Measurements from ENCODE around the gene PABPC1L.

PABPC1L gene

GRCh38 chr20:44918761-44919160 is 8.9 kb downstream of the PABPC1L start:
- Histone ChIP-seq H3K4me1 (ENCODE audit: control insufficient read depth, insufficient read depth, low read length, poor library complexity, severe bottlenecking) (no peaks in the 10 kb centered on the region), H3K4me3 (ENCODE audit: extremely low read depth, insufficient read depth, low read length, poor library complexity, severe bottlenecking) (no peak overlapping the region), H3K9me3 (ENCODE audit: control insufficient read depth, low read length) (no peaks in the 10 kb centered on the region), H3K27ac (ENCODE audit: low read depth, low read length, severe bottlenecking) (no peak overlapping the region), H3K36me3 (ENCODE audit: control insufficient read depth, insufficient read depth, low read length) (peaks cover 74% of the 10 kb centered on the region)
- 96 to 97% methylated on average over 8 to 9 of the region's 10 CpGs for WGBS, 2 experiments (ENCODE audit: insufficient coverage in 2 of 2)

DNA sequence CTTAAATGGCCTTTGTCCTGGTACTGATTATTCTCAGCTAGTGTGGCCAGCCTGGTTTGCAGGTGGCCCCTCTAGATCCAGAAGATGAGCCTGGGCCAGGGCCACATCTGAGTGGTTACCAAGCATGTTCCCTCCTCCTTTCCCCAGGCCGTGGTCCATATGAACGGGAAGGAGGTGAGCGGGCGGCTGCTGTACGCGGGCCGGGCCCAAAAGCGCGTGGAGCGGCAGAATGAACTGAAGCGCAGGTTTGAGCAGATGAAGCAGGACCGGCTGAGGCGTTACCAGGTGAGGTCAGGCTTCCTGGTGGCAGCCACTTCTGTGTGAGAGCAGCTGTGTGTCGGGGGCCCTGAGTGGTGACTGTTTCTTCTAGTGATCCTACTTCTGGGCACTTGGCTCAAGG is 11.6 kb downstream of the PABPC1L start:
- H3K4me1 ChIP-seq (ENCODE audit: control insufficient read depth, insufficient read depth, low read length, poor library complexity, severe bottlenecking) = no peaks in the 10 kb centered on the region
- peaks cover 78% of the 10 kb centered on the region for H3K36me3 ChIP-seq (ENCODE audit: control insufficient read depth, insufficient read depth, low read length)
- H3K27ac ChIP-seq (ENCODE audit: low read depth, low read length, severe bottlenecking) = no peak overlapping the region
- no peak overlapping the region for H3K4me3 ChIP-seq (ENCODE audit: extremely low read depth, insufficient read depth, low read length, poor library complexity, severe bottlenecking)
- WGBS, 2 experiments (ENCODE audit: insufficient coverage in 2 of 2) = 96 to 99% methylated on average over 12 to 14 of the region's 14 CpGs
- H3K9me3 ChIP-seq (ENCODE audit: control insufficient read depth, low read length) = no peaks in the 10 kb centered on the region

- 85 to 93% methylated on average over 3 to 4 of the region's 4 CpGs for WGBS, 2 experiments (ENCODE audit: insufficient coverage in 2 of 2)
- Histone ChIP-seq H3K4me1 (ENCODE audit: control insufficient read depth, insufficient read depth, low read length, poor library complexity, severe bottlenecking) (no peaks in the 10 kb centered on the region), H3K36me3 (ENCODE audit: control insufficient read depth, insufficient read depth, low read length) (peaks cover 50% of the 10 kb centered on the region), H3K4me3 (ENCODE audit: extremely low read depth, insufficient read depth, low read length, poor library complexity, severe bottlenecking) (no peak overlapping the region), H3K27ac (ENCODE audit: low read depth, low read length, severe bottlenecking) (no peak overlapping the region), H3K9me3 (ENCODE audit: control insufficient read depth, low read length) (no peaks in the 10 kb centered on the region)
These were observed 14.7 kb downstream of the PABPC1L start for GRCh38 chr20:44924541-44924940.

GRCh38 chr20:44928595-44928994 is 18.7 kb downstream of the PABPC1L start:
- peaks cover 58% of the 10 kb centered on the region for H3K36me3 ChIP-seq (ENCODE audit: control insufficient read depth, insufficient read depth, low read length)
- no peaks in the 10 kb centered on the region for H3K9me3 ChIP-seq (ENCODE audit: control insufficient read depth, low read length)
- H3K4me3 ChIP-seq (ENCODE audit: extremely low read depth, insufficient read depth, low read length, poor library complexity, severe bottlenecking) = no peak overlapping the region
- H3K4me1 ChIP-seq (ENCODE audit: control insufficient read depth, insufficient read depth, low read length, poor library complexity, severe bottlenecking) = no peaks in the 10 kb centered on the region
- 81 to 100% methylated on average over 2 to 3 of the region's 3 CpGs for WGBS, 2 experiments (ENCODE audit: insufficient coverage in 2 of 2)
- no peak overlapping the region for H3K27ac ChIP-seq (ENCODE audit: low read depth, low read length, severe bottlenecking)

DNA sequence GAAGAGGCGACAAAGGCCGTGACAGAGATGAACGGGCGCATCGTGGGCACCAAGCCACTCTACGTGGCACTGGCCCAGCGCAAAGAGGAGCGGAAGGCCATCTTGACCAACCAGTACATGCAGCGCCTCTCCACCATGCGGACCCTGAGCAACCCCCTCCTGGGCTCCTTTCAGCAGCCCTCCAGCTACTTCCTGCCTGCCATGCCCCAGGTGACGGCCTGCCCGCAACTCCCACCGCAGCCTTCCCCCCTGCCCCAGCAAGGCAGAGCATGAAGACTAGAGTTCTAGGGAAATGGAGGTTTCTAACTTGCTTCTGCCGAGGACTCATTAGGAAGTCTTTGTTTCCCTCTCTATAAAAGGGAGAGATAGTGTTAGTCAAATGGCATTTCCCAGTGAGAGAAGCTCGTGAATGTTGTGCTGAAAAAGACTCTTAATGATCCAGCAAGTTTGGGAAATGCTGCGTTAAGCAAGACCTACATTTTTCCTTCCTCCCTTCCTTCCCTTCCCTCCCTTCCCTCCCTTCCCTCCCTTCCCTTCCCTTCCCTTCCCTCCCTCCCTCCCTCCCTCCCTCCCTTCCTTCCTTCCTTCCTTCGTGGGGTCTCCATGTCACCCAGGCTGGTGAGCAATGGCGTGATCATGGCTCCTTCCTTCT is 20.8 kb downstream of the PABPC1L start:
- 95 to 97% methylated on average over 11 to 12 of the region's 18 CpGs for WGBS, 2 experiments (ENCODE audit: insufficient coverage in 2 of 2)
- no peak overlapping the region for H3K27ac ChIP-seq (ENCODE audit: low read depth, low read length, severe bottlenecking)

GRCh38 chr20:44931911-44932310 is 22.1 kb downstream of the PABPC1L start:
- no peaks in the 10 kb centered on the region for H3K9me3 ChIP-seq (ENCODE audit: control insufficient read depth, low read length)
- H3K4me3 ChIP-seq (ENCODE audit: extremely low read depth, insufficient read depth, low read length, poor library complexity, severe bottlenecking) = no peak overlapping the region
- no peaks in the 10 kb centered on the region for H3K4me1 ChIP-seq (ENCODE audit: control insufficient read depth, insufficient read depth, low read length, poor library complexity, severe bottlenecking)
- WGBS, 2 experiments (ENCODE audit: insufficient coverage in 2 of 2) = 100% methylated on average over 2 to 3 of the region's 3 CpGs
- peaks cover 63% of the 10 kb centered on the region for H3K36me3 ChIP-seq (ENCODE audit: control insufficient read depth, insufficient read depth, low read length)
- H3K27ac ChIP-seq (ENCODE audit: low read depth, low read length, severe bottlenecking) = no peak overlapping the region

More for the DNA sequence above, 20.8 kb downstream of the PABPC1L start:
- Histone ChIP-seq H3K4me1 (ENCODE audit: control insufficient read depth, insufficient read depth, low read length, poor library complexity, severe bottlenecking) (no peaks in the 10 kb centered on the region), H3K9me3 (ENCODE audit: control insufficient read depth, low read length) (no peaks in the 10 kb centered on the region), H3K36me3 (ENCODE audit: control insufficient read depth, insufficient read depth, low read length) (peaks cover 58% of the 10 kb centered on the region), H3K4me3 (ENCODE audit: extremely low read depth, insufficient read depth, low read length, poor library complexity, severe bottlenecking) (no peak overlapping the region)

DNA sequence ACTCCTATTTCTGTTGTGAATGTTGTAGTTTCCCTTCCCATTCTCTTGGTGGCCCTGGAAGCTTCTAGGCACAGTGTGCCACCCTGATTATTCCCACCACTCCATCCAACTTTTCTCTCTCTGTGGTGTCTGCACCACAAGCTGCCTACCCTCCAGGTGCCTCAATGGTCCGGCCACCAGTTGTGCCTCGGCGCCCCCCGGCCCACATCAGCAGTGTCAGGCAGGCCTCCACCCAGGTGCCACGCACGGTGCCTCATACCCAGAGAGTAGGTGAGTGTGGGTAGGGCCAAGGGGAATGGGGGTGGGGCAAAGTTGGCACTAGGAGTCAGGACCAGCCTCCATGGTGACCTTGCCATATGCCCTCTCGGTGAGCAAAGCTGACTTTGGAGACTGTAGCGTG is 23.1 kb downstream of the PABPC1L start:
- H3K36me3 ChIP-seq (ENCODE audit: control insufficient read depth, insufficient read depth, low read length) = peaks cover 72% of the 10 kb centered on the region
- no peak overlapping the region for H3K27ac ChIP-seq (ENCODE audit: low read depth, low read length, severe bottlenecking)
- WGBS, 2 experiments (ENCODE audit: insufficient coverage in 2 of 2) = 88 to 100% methylated on average over 1 to 8 of the region's 8 CpGs
- no peak overlapping the region for H3K4me3 ChIP-seq (ENCODE audit: extremely low read depth, insufficient read depth, low read length, poor library complexity, severe bottlenecking)
- no peaks in the 10 kb centered on the region for H3K9me3 ChIP-seq (ENCODE audit: control insufficient read depth, low read length)
- no peaks in the 10 kb centered on the region for H3K4me1 ChIP-seq (ENCODE audit: control insufficient read depth, insufficient read depth, low read length, poor library complexity, severe bottlenecking)

GRCh38 chr20:44936510-44936909 is 26.6 kb downstream of the PABPC1L start:
- Histone ChIP-seq H3K4me3 (ENCODE audit: extremely low read depth, insufficient read depth, low read length, poor library complexity, severe bottlenecking) (no peak overlapping the region), H3K27ac (ENCODE audit: low read depth, low read length, severe bottlenecking) (no peak overlapping the region), H3K4me1 (ENCODE audit: control insufficient read depth, insufficient read depth, low read length, poor library complexity, severe bottlenecking) (no peaks in the 10 kb centered on the region), H3K36me3 (ENCODE audit: control insufficient read depth, insufficient read depth, low read length) (peaks cover 89% of the 10 kb centered on the region), H3K9me3 (ENCODE audit: control insufficient read depth, low read length) (no peaks in the 10 kb centered on the region)
- 95 to 98% methylated on average over 6 to 10 of the region's 10 CpGs for WGBS, 2 experiments (ENCODE audit: insufficient coverage in 2 of 2)

DNA sequence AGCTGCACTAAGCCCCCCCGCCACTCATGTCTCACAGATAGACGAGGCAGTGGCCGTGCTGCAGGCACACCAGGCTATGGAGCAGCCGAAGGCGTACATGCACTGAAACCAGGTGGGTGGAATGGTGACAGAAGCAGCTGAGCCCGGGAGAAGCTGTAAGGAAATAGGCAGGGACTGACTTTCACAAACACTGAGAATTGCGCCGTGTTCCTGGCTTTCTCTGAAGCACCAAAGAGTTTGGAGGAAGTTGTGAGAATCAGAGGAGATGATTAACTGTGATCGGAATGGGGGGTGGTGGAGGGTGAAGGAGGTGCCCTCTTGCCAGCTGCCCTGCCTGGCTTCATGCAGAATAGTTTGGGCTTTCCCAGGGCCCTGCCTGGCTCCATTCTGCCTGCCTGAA is 28.8 kb downstream of the PABPC1L start:
- H3K4me3 ChIP-seq (ENCODE audit: extremely low read depth, insufficient read depth, low read length, poor library complexity, severe bottlenecking) = no peak overlapping the region
- no peak overlapping the region for H3K27ac ChIP-seq (ENCODE audit: low read depth, low read length, severe bottlenecking)
- H3K4me1 ChIP-seq (ENCODE audit: control insufficient read depth, insufficient read depth, low read length, poor library complexity, severe bottlenecking) = no peaks in the 10 kb centered on the region
- H3K36me3 ChIP-seq (ENCODE audit: control insufficient read depth, insufficient read depth, low read length) = peaks cover 91% of the 10 kb centered on the region
- no peaks in the 10 kb centered on the region for H3K9me3 ChIP-seq (ENCODE audit: control insufficient read depth, low read length)
- WGBS, 2 experiments (ENCODE audit: insufficient coverage in 2 of 2) = 96 to 97% methylated on average over 6 to 8 of the region's 9 CpGs

GRCh38 chr20:44941120-44941691 is 31.3 kb downstream of the PABPC1L start:
- Histone ChIP-seq H3K27ac (ENCODE audit: low read depth, low read length, severe bottlenecking) (peak overlapping the region; percentile 24), H3K4me3 (ENCODE audit: extremely low read depth, insufficient read depth, low read length, poor library complexity, severe bottlenecking) (no peak overlapping the region), H3K9me3 (ENCODE audit: control insufficient read depth, low read length) (no peaks in the 10 kb centered on the region), H3K36me3 (ENCODE audit: control insufficient read depth, insufficient read depth, low read length) (peaks cover 94% of the 10 kb centered on the region), H3K4me1 (ENCODE audit: control insufficient read depth, insufficient read depth, low read length, poor library complexity, severe bottlenecking) (no peaks in the 10 kb centered on the region)
- 91 to 96% methylated on average over 6 to 7 of the region's 7 CpGs for WGBS, 2 experiments (ENCODE audit: insufficient coverage in 2 of 2)

- Histone ChIP-seq H3K36me3 (ENCODE audit: control insufficient read depth, insufficient read depth, low read length) (peaks cover 96% of the 10 kb centered on the region), H3K27ac (ENCODE audit: low read depth, low read length, severe bottlenecking) (peak overlapping the region; percentile 3)
These were observed 32.6 kb downstream of the PABPC1L start for GRCh38 chr20:44942264-44942973.

More at GRCh38 chr20:44942264-44942973, 32.6 kb downstream of the PABPC1L start:
- 89 to 92% methylated on average over 2 to 3 of the region's 4 CpGs for WGBS, 2 experiments (ENCODE audit: insufficient coverage in 2 of 2)
- H3K9me3 ChIP-seq (ENCODE audit: control insufficient read depth, low read length) = no peaks in the 10 kb centered on the region
- no peak overlapping the region for H3K4me3 ChIP-seq (ENCODE audit: extremely low read depth, insufficient read depth, low read length, poor library complexity, severe bottlenecking)
- H3K4me1 ChIP-seq (ENCODE audit: control insufficient read depth, insufficient read depth, low read length, poor library complexity, severe bottlenecking) = no peaks in the 10 kb centered on the region
